G401.6 (cell line): ENCODE measurements around the gene CYYR1.

ENCODE experiments used
- FAIRE-seq: peaks from 2 replicates; lab custom pipeline; 2012; peaks lifted over from hg19 to GRCh38; lab: Jason Lieb, UNC

CYYR1 gene

DNA sequence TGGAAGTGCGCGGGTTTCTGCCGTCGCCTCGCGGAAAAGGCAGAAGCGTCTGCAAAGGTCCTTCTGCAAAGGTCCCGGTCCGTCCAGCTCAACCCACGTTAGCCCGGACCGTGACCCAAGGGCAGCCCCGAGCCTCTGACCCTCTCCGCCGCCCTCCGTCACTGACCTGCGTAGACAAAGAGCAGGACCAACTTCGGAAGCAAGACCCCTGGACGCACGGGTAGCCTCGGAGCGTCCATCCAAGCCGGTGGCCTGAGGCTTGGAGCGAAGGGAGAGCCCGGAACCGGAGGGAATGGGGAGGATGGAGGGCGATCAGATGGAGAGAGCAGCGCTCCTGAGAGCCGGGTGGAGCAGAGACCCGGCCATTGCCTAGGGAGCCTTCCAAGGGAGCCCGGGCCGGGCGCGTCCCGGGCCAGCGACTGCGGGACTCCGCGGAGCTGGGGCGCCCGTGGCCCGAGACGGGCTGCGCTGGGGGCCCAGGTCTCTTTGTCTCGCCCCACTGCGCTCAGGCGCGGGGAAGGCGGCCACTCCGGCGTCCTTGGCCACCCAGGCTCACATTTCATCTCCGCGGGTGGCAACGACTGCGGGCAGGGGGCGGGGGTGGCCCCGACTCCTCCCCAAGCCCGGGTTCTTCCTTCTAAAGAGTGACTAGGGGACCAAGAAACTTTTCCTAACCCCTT is at the start of gene CYYR1:
Gene CYYR1, minus strand, starts transcription at position 585 of the 680 bp plus-strand sequence. Its CDS starts 346 bp downstream, at position 239.
- FAIRE-seq = no peak

DNA sequence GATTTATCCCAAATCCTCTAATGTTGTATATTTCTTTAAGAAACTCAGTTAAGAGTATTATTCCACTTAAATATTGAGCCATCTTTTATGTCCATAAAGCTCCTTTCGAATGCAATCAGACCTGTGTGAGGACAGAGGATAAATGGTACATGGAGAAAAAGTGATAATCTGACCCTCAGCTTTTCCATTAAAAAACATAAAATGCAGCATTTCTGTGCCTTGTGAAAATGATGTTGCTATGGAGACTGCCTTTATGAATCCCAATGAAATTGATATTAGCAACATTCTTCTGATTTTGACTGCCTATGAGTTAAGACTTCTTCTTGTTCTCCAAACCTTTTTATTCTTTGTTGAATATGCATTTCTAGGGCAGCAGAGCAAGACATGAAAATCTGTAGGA is 44.1 kb upstream of the CYYR1 start:
- FAIRE-seq = no peak

DNA sequence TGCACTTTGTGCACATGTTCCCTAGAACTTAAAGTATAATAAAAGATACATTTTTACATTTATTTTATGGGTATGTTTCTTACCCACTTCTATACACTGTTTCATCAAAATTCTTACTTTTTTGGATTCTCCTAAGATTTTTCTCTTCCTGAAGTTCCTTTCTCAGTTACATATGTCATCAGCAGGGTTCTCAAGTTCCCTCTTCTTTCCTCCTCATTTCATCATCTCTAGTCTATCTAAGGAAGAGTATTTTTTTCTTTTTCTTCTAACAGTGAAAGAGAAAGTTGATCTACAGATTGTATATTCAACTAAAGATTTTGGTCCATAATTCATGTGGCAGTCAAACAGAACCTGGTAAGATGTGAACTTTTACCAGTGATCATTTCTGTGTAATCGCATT is 41.2 kb upstream of the CYYR1 start:
- no peak for FAIRE-seq

DNA sequence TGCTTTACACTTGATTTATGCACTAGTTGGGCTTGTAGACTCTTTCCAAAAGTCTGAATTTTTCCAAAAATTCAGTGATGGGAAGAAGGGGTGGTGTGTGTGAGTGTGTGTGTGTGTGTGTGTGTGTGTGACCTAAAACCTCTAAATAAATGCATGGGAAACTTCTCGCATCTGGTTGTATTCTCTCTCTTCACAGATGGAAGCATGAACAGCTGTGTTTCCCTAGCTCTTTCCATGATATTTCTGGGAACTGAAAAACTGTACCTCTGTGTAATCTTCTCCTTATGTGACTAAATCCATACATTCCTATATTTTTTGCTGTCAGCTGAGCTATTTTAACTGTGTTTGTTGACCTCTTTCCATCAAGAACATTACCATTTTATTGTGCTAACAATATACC is 26.2 kb upstream of the CYYR1 start:
- no peak for FAIRE-seq

DNA sequence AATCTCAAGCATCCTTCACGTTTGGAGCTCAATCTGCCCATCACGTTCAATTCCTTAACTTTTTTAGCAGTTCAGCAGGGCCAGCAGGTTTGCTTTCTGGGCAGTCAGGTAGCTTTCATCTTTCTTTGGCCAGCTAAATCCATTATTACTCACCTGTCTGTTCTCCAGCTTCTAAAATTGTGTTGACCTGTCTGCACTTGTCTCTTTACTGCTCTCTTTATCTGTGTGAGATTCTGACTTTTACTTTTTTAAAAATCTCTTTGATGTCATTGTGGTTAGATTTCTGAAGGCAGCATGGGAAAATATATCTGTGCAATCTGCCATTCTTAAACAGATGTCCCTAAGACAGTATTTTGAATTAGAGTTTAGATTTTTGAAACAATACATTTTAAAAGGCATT is 24.9 kb upstream of the CYYR1 start:
- no peak for FAIRE-seq

DNA sequence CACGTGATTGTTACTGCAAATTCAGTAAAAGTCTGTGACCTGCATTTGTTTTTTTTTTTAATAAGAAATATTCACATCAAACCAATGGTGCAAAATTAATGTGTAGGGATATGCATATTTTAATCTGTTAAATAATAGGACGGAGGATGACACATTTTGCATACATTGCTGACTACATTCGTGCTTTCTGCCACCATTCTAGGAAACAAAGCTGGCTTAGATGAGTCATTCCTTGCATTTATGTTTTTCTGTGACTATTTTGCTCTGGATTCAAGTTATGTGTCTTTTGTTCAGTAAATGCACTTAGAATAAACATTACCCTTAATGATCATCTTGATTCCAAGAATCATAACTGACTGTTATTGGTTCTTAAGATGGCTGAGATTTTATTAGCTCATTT is 23.9 kb upstream of the CYYR1 start:
- FAIRE-seq = no peak

DNA sequence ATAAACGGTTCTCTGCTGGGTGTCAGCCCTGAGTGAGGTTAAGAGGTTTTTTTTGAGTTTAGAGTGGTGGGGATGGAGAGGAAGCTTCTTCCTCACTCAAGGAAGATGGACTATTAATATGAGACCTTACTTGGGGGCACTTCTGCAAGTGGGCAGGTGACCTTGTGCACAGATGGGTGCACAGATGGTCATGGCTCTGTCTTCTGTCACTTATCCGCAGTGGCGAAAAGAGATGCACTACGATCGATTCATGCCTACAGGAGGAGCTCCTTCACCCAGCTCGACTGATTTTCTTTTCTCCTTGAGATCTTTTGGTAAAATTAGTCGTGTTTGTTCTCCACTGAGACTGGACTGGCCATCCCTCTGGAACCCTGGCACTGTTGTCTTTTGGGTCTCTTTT is 22.9 kb upstream of the CYYR1 start:
- FAIRE-seq = no peak

DNA sequence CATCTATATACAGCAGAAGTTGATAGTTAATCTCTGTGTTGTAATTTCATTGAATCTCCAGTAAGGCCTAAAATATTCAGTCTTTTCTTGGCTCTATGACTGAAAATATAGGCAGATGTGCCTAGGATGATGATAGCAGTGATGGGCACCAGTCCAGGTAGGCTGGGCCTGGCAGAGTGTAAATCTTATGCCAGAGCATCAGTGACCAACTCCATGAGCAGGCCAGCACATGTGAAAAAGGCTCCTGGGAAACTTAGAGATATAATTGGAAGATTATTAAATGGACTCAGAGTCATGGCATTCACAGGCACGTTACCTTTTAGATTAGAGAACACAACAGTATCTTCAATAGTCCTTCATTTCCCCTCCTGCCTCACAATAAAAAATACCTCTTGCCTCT is 20.7 kb upstream of the CYYR1 start:
- no peak for FAIRE-seq

DNA sequence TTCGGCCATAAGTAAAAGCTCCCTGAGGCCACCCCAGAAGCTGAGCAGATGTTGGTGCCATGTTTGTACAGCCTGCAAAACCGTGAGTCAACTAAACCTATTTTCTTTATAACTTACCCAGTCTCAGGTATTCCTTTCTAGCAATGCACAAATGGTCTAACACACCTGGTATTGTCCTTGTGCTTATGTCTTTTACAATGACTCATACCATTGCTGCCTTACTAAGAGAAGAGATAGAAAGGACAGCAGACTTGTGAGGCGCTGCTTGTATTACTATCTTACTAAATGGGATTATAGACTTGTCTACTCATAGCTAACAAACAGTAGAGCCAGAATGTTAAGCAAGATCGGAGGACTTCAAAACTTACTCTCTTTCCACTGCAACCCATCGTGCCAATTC is 18.5 kb upstream of the CYYR1 start:
- FAIRE-seq = no peak

DNA sequence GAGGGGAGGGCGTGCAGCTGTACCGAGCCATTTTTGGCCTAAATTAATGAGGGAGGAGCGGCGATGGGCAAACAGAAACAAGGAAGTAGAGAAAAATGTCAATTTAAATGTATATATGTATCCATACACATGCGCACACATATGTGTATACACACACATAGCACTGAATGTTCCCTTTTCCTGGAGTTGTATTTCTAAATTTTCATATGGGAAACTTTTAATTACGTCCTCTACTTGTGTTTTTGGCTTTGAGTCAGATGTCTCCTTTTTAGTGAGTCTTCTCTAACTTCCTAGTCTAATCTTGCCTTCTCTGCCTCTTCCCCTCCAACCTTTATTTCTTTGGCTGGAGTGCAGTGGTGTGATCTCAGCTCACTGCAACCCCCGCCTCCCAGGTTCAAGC is 15.4 kb upstream of the CYYR1 start:
- no peak for FAIRE-seq

DNA sequence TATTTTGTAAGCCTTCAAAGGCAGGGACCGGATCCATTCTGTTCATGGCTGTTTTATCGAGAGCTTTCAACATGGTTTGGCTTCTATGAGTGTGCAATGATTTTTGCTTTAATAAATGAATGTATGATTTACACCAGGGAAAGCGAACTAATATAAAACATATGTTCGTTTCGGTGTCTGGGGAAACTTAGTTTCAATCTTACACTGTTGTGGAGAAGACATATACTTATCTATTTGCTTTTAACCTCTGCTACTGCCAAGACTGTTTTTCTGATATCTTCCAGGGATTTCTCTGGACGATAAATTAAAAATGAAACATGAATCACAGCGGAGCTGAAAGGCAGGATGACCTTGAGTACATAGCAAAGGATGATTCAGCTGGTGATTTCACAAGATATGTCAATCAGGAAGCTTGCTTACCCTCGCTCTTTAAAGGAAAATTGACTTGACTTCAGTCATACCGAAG is 14.7 kb upstream of the CYYR1 start:
- FAIRE-seq = no peak

DNA sequence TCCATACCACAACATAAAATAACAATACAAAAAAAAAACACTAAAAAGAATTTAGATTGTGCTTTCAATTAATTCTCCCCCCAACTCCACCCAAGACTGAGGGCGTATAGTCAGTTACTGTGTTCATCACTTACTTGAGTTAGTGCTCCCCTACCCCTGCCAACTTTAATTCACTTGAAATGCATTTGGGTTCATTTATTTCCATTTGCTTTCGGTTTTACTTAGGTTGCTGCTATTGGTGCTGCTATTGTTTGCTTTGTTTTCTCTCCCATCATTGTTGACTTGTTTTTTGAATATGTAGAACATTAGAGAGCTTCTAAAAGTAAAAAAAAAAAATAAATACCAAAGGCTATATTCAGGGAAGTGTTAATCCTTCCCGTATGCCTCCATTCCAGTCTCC is 10.7 kb upstream of the CYYR1 start:
- no peak for FAIRE-seq

DNA sequence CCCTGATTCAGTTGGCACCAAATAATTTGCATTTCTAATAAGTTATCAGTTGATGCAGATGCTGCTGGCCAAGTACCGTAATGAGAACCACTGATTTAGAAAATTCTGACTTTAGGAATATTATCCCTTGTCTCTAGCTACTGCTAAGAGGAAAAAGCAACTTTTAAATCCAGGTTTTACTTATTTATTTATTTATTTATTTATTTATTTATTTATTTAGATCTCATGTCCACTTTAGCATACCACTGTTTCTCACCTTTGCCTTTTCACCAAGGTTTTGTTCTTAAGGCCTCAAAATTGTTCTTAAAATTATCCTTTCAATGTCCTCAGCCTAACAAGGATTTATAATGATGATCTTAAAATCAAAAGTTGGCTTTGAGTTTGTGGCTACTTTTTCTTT is 8.7 kb upstream of the CYYR1 start:
- FAIRE-seq = no peak

DNA sequence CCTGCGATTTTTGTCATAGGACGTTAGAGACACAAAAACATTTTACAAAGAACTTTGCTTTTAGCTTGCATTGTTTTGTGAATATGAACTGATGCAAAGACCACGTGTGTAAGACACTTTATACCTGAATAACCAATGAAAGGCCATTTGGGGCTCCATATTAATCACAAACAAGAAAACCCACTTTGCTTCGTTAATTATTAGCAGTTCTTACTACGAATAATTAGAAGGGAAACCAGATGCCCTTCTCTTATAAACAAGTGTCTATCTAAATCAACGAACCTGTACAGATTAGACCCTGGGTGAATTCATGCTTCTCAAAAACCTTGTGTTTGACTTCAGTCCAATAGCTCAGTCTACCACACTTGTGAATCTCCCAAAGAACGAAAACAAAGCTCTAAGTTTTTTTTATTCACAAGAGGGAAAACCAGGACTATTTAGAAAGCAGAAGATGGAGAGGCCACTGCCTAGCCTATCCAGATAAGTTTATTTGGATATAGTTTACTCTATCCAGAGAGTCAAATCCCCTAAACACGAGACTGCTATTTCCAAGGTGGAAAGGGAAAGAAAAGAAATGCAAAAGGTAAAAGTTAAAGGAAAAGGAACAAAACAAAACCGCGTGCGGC is 897 bp downstream of the CYYR1 start:
- FAIRE-seq = no peak

DNA sequence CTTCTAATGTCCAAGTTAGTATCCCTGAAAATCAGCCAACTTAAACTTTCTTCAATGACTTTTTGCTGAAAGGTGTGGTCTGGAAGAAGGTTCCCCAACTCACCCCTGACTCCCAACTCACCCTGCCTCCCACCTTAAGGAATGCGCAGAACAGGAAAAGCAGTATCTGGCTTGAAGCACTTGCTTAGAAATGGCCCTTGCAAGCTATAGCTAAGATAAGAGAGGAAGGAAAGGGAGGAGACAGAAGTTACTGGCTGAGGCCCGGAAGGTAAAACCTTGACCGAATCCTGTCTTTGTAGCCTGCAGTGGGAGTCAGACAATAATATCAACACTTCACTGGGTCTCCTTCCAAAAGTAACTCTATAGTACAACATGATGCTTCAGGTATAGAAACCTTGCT is 2.9 kb downstream of the CYYR1 start:
- FAIRE-seq = no peak

DNA sequence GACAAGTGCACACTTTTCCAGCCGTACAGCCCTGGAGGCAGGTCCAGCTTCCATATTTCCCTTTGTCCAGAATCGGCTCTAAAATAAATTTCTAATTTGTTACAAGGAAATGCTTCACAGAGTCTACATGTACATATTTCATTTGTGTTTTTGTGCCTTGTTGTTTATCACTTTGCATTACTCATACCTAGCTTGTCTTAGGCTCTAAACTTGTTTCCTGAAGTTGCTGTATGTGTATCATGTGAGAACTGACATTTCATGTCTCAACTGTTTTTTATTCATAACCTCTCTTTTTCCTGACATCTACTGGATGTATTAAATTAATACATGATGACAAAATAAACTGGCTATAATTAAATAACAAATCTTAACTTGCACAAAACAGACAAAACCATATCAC is 7.5 kb downstream of the CYYR1 start:
- no peak for FAIRE-seq

DNA sequence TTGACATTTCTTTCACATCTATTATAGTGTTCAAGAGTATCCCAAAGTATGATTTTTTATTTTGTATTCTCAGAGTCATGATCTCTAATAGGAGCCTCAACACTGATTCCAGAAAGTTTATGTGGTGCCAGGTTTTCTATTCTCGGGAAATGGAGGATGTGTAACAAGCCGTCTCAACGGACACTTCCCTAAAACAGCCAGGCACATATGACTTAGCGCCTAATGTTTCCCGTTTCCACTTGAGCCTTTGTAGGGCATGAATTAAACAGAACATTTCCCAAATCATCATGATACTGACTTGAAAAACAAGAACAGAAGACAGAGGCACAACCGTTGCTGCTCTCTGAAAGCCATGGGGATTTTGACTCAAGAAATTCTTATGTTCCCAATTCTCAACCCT is 8.0 kb downstream of the CYYR1 start:
- no peak for FAIRE-seq

DNA sequence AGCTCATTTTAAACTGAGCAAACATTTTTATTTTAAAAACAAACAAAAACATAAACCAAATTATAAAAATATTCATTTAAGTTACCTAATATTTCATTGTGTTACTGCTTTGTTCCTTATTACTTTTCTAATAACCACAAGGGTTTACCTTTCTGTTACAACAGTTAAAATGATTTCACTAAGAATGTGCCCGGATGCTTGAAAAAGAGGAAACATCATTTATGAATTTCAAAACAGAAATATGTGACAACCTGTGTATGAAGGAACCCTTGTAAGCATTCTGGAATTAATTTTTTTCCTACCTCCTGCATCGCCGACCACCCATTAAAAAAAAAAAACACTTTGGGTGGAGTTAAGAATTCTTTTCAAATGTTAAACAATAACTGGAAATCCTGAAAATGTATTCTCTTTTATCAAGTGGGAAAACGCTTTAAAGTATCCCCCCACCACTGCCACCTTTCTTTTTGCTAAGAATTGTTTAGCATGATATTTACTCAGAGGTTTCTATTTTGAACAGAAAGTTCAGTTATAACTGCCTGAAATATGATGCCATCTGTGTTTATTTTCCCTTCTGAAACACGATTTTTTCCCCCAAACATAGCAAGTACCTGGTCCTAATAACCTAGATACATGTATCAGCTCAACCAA is 9.1 kb downstream of the CYYR1 start:
- peak; percentile 58 for FAIRE-seq

DNA sequence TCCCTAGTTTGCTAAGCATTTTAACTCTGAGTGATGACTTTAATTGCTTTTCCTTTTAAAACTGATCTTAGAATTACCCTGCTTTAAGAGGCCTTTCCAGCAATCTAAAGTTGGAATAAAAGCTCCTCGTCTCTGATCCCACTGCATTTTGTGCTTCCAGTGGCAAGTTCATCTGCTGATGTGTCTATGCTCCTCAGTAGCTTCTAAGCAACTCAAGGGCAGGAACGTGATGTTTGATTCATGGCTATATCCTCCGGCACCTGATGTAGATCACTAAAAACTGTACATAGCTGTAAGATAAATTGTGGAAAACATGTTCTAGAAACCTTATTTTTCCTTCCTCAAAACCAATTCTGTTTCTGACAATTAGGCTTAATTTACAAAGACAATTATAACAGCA is 12.5 kb downstream of the CYYR1 start:
- FAIRE-seq = no peak

DNA sequence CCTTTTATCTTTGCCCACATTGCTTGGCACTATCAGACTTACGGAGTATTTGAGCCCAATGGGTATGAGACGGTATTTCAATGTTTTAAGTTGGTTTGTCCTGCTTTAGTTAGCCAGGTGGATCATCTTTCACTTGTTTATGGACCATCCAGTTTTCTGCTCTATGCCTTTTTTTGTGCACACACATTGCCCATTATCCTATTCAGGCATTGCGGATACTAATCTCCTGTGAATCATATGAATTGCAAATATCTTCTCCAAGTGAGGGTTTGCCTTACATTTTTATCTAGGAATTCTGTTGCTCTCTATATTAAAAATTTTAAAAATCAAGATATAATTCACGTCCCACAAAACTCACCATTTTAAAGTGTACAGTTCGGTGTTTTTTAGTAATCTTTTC is 14.0 kb downstream of the CYYR1 start:
- no peak for FAIRE-seq

DNA sequence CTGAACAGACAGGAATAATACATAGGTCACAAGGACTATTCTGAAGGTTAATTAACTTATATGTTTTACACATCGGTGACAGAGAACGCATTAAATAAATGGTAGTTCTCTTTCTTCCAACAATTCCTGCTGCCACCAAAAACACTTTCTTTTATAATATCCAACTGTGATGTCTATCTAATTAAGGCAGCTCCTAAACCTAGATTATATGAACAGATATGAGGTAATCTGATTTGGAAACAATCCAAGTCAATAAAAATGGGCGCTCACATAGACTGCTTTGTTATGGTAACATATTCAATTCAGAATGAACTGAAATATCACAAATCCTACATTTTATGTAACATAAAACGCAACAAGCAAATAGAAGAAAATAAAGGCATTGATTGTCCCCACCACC is 16.0 kb downstream of the CYYR1 start:
- no peak for FAIRE-seq

DNA sequence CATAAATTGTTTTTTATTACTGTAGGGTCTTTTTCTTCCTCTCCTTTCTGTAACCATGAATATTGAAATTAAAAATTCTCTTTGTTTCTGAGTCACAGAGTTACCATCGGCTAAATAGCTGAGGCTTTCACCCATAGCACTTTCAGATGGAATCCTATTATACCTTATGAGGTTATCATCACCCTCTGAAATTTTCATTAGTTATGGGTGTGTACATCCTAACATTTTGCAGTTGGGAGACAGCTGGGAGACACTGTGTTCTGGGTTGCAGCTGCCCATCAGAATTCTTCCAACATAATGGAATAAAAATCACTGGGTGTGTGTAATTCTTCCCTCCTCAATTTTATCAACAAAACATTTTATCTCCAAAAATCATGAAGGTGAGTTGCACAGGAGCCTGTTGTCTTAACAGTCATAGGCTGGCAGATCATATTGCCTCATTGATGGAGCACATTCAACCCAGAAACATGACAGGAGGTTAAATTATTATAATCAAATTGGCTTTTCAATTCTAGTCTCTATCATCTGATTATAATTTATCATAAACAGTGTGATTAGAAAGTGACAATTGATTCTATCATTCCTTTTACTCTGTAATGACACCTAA is 17.4 kb downstream of the CYYR1 start:
- no peak for FAIRE-seq

DNA sequence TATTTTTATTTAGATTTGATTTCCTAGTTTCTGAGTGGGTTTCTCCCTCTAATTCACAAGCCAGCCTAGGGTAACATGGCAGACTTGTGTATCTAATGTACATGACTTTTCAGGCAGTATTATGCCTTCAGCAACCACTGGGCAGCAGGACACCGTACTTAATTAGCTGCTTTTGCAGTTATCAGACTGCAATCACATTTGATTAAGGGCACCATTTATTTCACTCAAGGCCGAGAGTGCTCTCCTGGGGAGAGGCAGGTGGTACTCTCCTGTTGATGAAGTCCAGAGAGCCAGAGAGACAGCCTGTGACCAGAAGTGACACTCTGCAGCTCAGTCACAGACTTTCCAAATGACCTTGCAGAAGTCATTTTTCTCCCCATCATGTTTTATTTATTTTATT is 18.7 kb downstream of the CYYR1 start:
- no peak for FAIRE-seq
